HepG2 (cell line): Measurements from ENCODE around the gene FAM83G. TPM values are rescaled to one million over a fixed set of nuclear protein-coding genes. Genes with fewer than 3 reads are reported as not detected.
A peak's percentile ranks its signal among the peaks of the same experiment; 100 is the strongest.

Source experiments
- ATAD3A ChIP-seq: sonication (generic); formaldehyde crosslinking; IDR thresholded peaks from 2 replicates; pipeline ENCODE4 v1.4.0; 2020; ENCODE audit warnings: missing genetic modification reagents
- ETV5 ChIP-seq: IDR thresholded peaks from 2 replicates; pipeline ENCODE4 v1.6.1; 2018; ENCODE audit warnings: missing biosample characterization, missing genetic modification reagents, inconsistent platforms, borderline replicate concordance
- HDAC2 ChIP-seq: sonication (generic); formaldehyde crosslinking; IDR thresholded peaks from 2 replicates; pipeline ENCODE4 v1.4.0; 2020; ENCODE audit warnings: missing genetic modification reagents
- IRX3 ChIP-seq: sonication (generic); formaldehyde crosslinking; IDR thresholded peaks from 2 replicates; pipeline ENCODE4 v1.8.1; 2023; ENCODE audit warnings: mild to moderate bottlenecking, low read depth, missing genetic modification reagents, borderline replicate concordance
- NR0B2 ChIP-seq: sonication (generic); formaldehyde crosslinking; IDR thresholded peaks from 2 replicates; pipeline ENCODE4 v1.4.0; 2020; ENCODE audit warnings: mild to moderate bottlenecking, missing genetic modification reagents
- RXRA ChIP-seq: sonication (generic); formaldehyde crosslinking; IDR thresholded peaks from 2 replicates; pipeline ENCODE4 v1.5.1; 2020; ENCODE audit warnings: missing genetic modification reagents
- RXRB ChIP-seq: IDR thresholded peaks from 2 replicates; pipeline ENCODE4 v1.6.1; 2016; ENCODE audit warnings: borderline replicate concordance, missing genetic modification reagents, missing compliant biosample characterization
- SNAPC2 ChIP-seq: sonication (generic); formaldehyde crosslinking; IDR thresholded peaks from 2 replicates; pipeline ENCODE4 v1.8.1; 2022; ENCODE audit warnings: mild to moderate bottlenecking, missing genetic modification reagents
- SOX13 ChIP-seq, 3 experiments: fragments of 450-650 bp in 1 of 3; sonication (generic) in 1 of 3; formaldehyde crosslinking in 1 of 3; IDR thresholded peaks in 2 of 3; conservative IDR thresholded peaks in 1 of 3; 2 replicates each; pipeline versions ENCODE4 v1.5.0 to v1.6.1; 2016 to 2020; ENCODE audit warnings: antibody characterized with exemption in 1 of 3, mild to moderate bottlenecking in 1 of 3, missing compliant biosample characterization in 1 of 3, missing genetic modification reagents in 1 of 3, moderate library complexity in 1 of 3
- STAG1 ChIP-seq: sonication (generic); formaldehyde crosslinking; IDR thresholded peaks from 2 replicates; pipeline ENCODE4 v1.4.0; 2020; ENCODE audit warnings: missing genetic modification reagents
- ZBTB26 ChIP-seq: IDR thresholded peaks from 2 replicates; pipeline ENCODE4 v1.6.1; 2016; ENCODE audit warnings: missing compliant biosample characterization, missing genetic modification reagents, borderline replicate concordance
- ZBTB38 ChIP-seq: sonication (generic); formaldehyde crosslinking; IDR thresholded peaks from 2 replicates; pipeline ENCODE4 v1.5.1; 2020; ENCODE audit warnings: mild to moderate bottlenecking, missing genetic modification reagents
- ZNF691 ChIP-seq: sonication (generic); formaldehyde crosslinking; IDR thresholded peaks from 2 replicates; pipeline ENCODE4 v1.4.0; 2020; ENCODE audit warnings: missing genetic modification reagents, low read depth, mild to moderate bottlenecking, borderline replicate concordance
- ZNF703 ChIP-seq: sonication (generic); formaldehyde crosslinking; IDR thresholded peaks from 2 replicates; pipeline ENCODE4 v1.5.1; 2020; ENCODE audit warnings: missing genetic modification reagents, mild to moderate bottlenecking, moderate library complexity, borderline replicate concordance
- ZNF749 ChIP-seq: sonication (generic); formaldehyde crosslinking; IDR thresholded peaks from 2 replicates; pipeline ENCODE4 v1.8.0; 2022; ENCODE audit warnings: mild to moderate bottlenecking, missing genetic modification reagents, moderate library complexity, borderline replicate concordance
- ZSCAN31 ChIP-seq: sonication (generic); formaldehyde crosslinking; IDR thresholded peaks from 2 replicates; pipeline ENCODE4 v1.5.0; 2020; ENCODE audit warnings: low read depth, mild to moderate bottlenecking, missing genetic modification reagents
- polyA plus RNA-seq, 8 experiments: library from polyadenylated mRNA; depleted of rRNA in 3 of 8; stranded (reverse) in 7 of 8; unstranded in 1 of 8; fragments of >200 nt; fragmentation: Illumina TruSeq in 4 of 8; extraction: Trizol in 4 of 8; gene quantifications; 2 replicates each; pipeline versions ENCODE4 v1.2.1 to v1.2.3, GENCODE V29; 2011 to 2016; ENCODE audit warnings: low read depth in 4 of 8, missing spikeins in 1 of 8, mixed read lengths in 1 of 8; ENCODE audit not compliant: insufficient read depth in 1 of 8
- total RNA-seq, 5 experiments: library from RNA; depleted of rRNA; stranded (reverse); fragments of >200 nt; fragmentation: Illumina TruSeq; extraction: Trizol; gene quantifications; 2 replicates each; pipeline ENCODE4 v1.2.3, GENCODE V29; 2016; ENCODE audit warnings: low read depth in 1 of 5
- TF ChIP-seq, protein P1 (sequence below): sonication (generic); formaldehyde crosslinking; IDR thresholded peaks from 2 replicates; pipeline ENCODE4 v1.4.0; 2020; ENCODE audit warnings: mild to moderate bottlenecking, missing genetic modification reagents
- TF ChIP-seq, protein P2 (sequence below): sonication (generic); formaldehyde crosslinking; IDR thresholded peaks from 2 replicates; pipeline ENCODE4 v1.4.0; 2020; ENCODE audit warnings: missing genetic modification reagents
- TF ChIP-seq, protein P3 (sequence below): sonication (generic); IDR thresholded peaks from 2 replicates; pipeline ENCODE4 v1.6.1; 2016; ENCODE audit warnings: low read depth, borderline replicate concordance
- TF ChIP-seq, protein P4 (sequence below): sonication (generic); formaldehyde crosslinking; conservative IDR thresholded peaks from 2 replicates; pipeline ENCODE4 v1.8.0; 2022; ENCODE audit warnings: missing genetic modification reagents

The FAM83G gene
- total and polyA plus RNA-seq, 2 of the 13 experiments (the other 11 are each of a cell fraction or from before 2014, with no cell fraction given): 13.7 to 18.6 TPM

- no peak for TF ChIP-seq ZBTB26 (CRISPR knock-in tag)
- TF ChIP-seq RXRB (CRISPR knock-in tag): peak; percentile 67; the same call in 1 of the 2 replicates
- TF ChIP-seq ZSCAN31 (CRISPR knock-in tag): peak; percentile 66; the same call in 1 of the 2 replicates
- peak; percentile 93 for TF ChIP-seq ETV5 (CRISPR knock-in tag)
- no peak for TF ChIP-seq STAG1 (CRISPR knock-in tag)
- TF ChIP-seq ZNF749 (CRISPR knock-in tag): no peak
- peak; percentile 70; the same call in 1 of the 2 replicates for TF ChIP-seq ZNF691
- TF ChIP-seq, protein P1, sequence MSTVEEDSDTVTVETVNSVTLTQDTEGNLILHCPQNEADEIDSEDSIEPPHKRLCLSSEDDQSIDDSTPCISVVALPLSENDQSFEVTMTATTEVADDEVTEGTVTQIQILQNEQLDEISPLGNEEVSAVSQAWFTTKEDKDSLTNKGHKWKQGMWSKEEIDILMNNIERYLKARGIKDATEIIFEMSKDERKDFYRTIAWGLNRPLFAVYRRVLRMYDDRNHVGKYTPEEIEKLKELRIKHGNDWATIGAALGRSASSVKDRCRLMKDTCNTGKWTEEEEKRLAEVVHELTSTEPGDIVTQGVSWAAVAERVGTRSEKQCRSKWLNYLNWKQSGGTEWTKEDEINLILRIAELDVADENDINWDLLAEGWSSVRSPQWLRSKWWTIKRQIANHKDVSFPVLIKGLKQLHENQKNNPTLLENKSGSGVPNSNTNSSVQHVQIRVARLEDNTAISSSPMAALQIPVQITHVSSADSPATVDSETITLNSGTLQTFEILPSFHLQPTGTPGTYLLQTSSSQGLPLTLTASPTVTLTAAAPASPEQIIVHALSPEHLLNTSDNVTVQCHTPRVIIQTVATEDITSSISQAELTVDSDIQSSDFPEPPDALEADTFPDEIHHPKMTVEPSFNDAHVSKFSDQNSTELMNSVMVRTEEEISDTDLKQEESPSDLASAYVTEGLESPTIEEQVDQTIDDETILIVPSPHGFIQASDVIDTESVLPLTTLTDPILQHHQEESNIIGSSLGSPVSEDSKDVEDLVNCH (CRISPR knock-in tag): no peak
- TF ChIP-seq, protein P2, sequence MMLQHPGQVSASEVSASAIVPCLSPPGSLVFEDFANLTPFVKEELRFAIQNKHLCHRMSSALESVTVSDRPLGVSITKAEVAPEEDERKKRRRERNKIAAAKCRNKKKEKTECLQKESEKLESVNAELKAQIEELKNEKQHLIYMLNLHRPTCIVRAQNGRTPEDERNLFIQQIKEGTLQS: no peak
- no peak for TF ChIP-seq ATAD3A
- TF ChIP-seq HDAC2 (CRISPR knock-in tag): peak; percentile 69
- TF ChIP-seq, protein P3, sequence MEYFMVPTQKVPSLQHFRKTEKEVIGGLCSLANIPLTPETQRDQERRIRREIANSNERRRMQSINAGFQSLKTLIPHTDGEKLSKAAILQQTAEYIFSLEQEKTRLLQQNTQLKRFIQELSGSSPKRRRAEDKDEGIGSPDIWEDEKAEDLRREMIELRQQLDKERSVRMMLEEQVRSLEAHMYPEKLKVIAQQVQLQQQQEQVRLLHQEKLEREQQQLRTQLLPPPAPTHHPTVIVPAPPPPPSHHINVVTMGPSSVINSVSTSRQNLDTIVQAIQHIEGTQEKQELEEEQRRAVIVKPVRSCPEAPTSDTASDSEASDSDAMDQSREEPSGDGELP: peak; percentile 47; the same call in 1 of the 2 replicates
- TF ChIP-seq SOX13 (IDR thresholded peaks at IDR 0.05): no peak
- peak in 1 of 2 experiments; percentile 70; a peak in 1 of 4 replicates for TF ChIP-seq SOX13 (CRISPR knock-in tag; conservative IDR thresholded peaks at IDR 0.05 in 1 of 2, IDR thresholded peaks at IDR 0.05 in 1 of 2)
- no peak for TF ChIP-seq ZBTB38 (CRISPR knock-in tag)
- TF ChIP-seq, protein P4, sequence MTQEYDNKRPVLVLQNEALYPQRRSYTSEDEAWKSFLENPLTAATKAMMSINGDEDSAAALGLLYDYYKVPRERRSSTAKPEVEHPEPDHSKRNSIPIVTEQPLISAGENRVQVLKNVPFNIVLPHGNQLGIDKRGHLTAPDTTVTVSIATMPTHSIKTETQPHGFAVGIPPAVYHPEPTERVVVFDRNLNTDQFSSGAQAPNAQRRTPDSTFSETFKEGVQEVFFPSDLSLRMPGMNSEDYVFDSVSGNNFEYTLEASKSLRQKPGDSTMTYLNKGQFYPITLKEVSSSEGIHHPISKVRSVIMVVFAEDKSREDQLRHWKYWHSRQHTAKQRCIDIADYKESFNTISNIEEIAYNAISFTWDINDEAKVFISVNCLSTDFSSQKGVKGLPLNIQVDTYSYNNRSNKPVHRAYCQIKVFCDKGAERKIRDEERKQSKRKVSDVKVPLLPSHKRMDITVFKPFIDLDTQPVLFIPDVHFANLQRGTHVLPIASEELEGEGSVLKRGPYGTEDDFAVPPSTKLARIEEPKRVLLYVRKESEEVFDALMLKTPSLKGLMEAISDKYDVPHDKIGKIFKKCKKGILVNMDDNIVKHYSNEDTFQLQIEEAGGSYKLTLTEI: no peak
- no peak for TF ChIP-seq SNAPC2
- no peak for TF ChIP-seq NR0B2 (CRISPR knock-in tag)
- no peak for TF ChIP-seq ZNF703 (CRISPR knock-in tag)
- peak; percentile 80 for TF ChIP-seq RXRA (CRISPR knock-in tag)
- no peak for TF ChIP-seq IRX3 (CRISPR knock-in tag)
Observed at GRCh38 chr17:18981642-18982424, 22.7 kb downstream of the FAM83G start (continued).
